Umbilical cord (tissue), 2 donors: Measurements from ENCODE around the gene TM7SF3. TPM values are rescaled to one million over a fixed set of nuclear protein-coding genes. Genes with fewer than 3 reads are reported as not detected.

Experiments
- DNase-seq: peaks from one replicate; pipeline ENCODE4 v3.0.0-alpha.2; 2015; ENCODE audit warnings: low spot score
- total RNA-seq: library from RNA; depleted of rRNA; stranded (reverse); fragments of >200 nt; gene quantifications from one replicate; pipeline ENCODE4 v1.2.3, GENCODE V29; 2014; ENCODE audit warnings: low replicate concordance; ENCODE audit not compliant: insufficient read depth

Gene TM7SF3
- total RNA-seq, 1 donor from 2014 or later = 45.3 TPM

- no peak for DNase-seq
These were observed 84.6 kb downstream of the TM7SF3 start for GRCh38 chr12:26929590-26929989.

DNA sequence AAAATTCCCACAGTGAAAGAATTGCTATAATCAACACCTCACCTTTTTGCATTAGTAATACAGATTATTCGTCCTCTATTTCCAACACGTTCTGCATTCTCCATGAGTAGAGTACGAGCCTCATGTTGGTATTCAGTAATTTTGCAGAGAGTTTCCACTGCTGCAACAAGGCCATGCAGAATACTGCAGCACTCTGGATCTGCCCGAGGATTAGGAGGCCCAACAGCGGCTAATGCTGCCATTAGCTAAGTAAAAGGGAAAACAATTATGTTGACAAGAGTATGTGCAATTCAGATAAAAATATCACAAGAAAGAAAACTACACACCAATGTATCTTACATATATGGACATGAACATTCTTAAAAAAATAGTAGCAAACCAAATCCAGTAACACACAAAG is 85.5 kb downstream of the TM7SF3 start:
- no peak for DNase-seq

Other genes starting within 250 kb of the TM7SF3 start
- gene ITPR2, start 181.2 kb downstream of the TM7SF3 start, total RNA-seq = 175 TPM
- gene INTS13, start 76.4 kb downstream of the TM7SF3 start, total RNA-seq = 42.9 TPM
- gene FGFR1OP2, start 75.9 kb downstream of the TM7SF3 start, total RNA-seq = 118 TPM
- gene MED21, start 8.2 kb upstream of the TM7SF3 start, total RNA-seq = 71.0 TPM
- 7.7 TPM for gene C12orf71, start 68.2 kb upstream of the TM7SF3 start, total RNA-seq
- gene STK38L, start 229.9 kb upstream of the TM7SF3 start, total RNA-seq = 257 TPM